ENCODE results near the gene DENND1B. TPM values are rescaled to one million over a fixed set of nuclear protein-coding genes. Genes with fewer than 3 reads are reported as not detected.

DENND1B gene
- total and polyA plus RNA-seq, 12 donors, result 1.5 to 36.3 (median 23.1) TPM

- TF ChIP-seq CTCF (IDR thresholded peaks at IDR 0.05), result no peak
- Histone ChIP-seq H3K9me3 (peaks cover 0 to 9% (median 0%) of the 10 kb centered on the region in 11 donors), H3K4me1 (peaks cover 0 to 20% (median 0%) of the 10 kb centered on the region in 9 donors), H3K36me3 (no peaks in the 10 kb centered on the region), H3K27me3 (no peaks in the 10 kb centered on the region), H3K27ac (no peak overlapping the region), H3K4me3 (no peak overlapping the region)
- intact Hi-C loops (cut with DNase I), result no loop called here
- no peak for ATAC-seq
- no peak for DNase-seq
- WGBS, 2 donors, result 35 to 48% methylated on average over 1 of the region's 1 CpG
These were observed 8.2 kb upstream of the DENND1B start for GRCh38 chr1:197783510-197783948.

DNA sequence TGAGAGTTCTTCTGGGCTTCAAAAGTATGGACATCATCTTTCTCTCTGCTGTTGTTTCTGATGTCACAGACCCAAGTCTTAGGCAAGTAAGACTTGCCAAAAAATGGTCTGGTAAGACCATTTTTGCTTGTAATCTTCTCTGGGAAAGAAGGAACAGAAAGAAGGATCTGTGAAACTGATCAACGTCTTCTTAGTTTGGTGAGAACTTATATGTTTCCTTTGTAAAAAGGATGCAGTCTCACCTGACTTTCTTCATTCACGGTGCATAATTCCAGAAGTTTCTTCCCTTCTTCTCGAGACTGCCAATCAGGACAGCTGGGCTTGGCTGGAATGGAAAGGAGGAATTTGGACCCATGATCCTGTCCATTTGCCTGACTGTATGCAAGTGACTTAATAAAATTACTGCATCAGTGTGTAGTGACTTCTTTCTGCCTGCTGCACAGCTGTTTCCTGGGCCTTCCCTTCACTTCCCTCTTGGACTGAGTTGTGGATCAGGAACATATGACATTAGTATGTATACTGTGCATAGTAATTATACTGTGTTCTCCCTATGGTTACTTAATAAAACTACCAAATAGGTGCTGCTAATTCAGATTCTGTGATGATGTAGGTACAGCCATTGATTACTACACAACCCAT is 7.6 kb upstream of the DENND1B start:
- intact Hi-C loops (cut with DNase I), result no loop called here
- H3K4me1 ChIP-seq, result peaks cover 0 to 27% (median 0%) of the 10 kb centered on the region in 9 donors
- H3K4me3 ChIP-seq, result no peak overlapping the region
- 72 to 77% methylated on average over 3 of the region's 3 CpGs for whole genome bisulfite sequencing, 2 donors
- no peak for TF ChIP-seq CTCF (IDR thresholded peaks at IDR 0.05)
- peaks cover 0 to 9% (median 0%) of the 10 kb centered on the region in 11 donors for H3K9me3 ChIP-seq
- DNase-seq (no peak), ATAC-seq (peak in 5 of 8 donors; percentile 25 to 56 (median 44))
- H3K36me3 ChIP-seq, result no peaks in the 10 kb centered on the region
- peak overlapping the region in 1 of 10 donors; percentile 9 for H3K27ac ChIP-seq
- H3K27me3 ChIP-seq, result no peaks in the 10 kb centered on the region

GRCh38 chr1:197781968-197782721 is 6.9 kb upstream of the DENND1B start:
- TF ChIP-seq CTCF (IDR thresholded peaks at IDR 0.05), result no peak
- no peaks in the 10 kb centered on the region for H3K27me3 ChIP-seq
- intact Hi-C loops (cut with DNase I), result no loop called here
- DNase-seq (no peak), ATAC-seq (no peak)
- no peaks in the 10 kb centered on the region for H3K36me3 ChIP-seq
- H3K27ac ChIP-seq, result peak overlapping the region in 1 of 10 donors; percentile 9
- H3K9me3 ChIP-seq, result peaks cover 0 to 9% (median 0%) of the 10 kb centered on the region in 11 donors
- no peak overlapping the region for H3K4me3 ChIP-seq
- WGBS, 2 donors, result 79 to 88% methylated on average over 2 of the region's 2 CpGs
- H3K4me1 ChIP-seq, result peaks cover 0 to 31% (median 0%) of the 10 kb centered on the region in 9 donors

DNA sequence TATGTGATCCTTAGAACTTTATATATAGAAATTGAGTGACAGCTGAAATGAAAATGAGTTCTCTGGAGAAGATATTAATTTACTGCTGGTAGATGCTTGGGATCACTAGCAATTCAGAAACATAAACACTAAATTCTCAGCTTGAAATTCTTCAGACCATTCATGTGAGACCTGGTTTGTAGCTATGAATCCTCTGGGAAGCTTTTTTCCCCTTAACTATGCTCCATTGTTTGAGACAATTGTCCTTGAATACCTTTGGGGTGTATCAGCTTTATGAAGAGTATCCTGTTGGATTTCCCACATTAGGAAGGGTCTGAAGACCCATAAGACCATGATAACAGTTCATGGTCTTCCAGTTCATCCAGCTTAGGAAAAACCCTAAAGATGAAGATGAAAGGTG is 4.6 kb upstream of the DENND1B start:
- Histone ChIP-seq H3K27me3 (no peaks in the 10 kb centered on the region), H3K9me3 (peaks cover 0 to 9% (median 0%) of the 10 kb centered on the region in 11 donors), H3K4me3 (no peak overlapping the region), H3K4me1 (peaks cover 0 to 48% (median 8%) of the 10 kb centered on the region in 9 donors), H3K36me3 (no peaks in the 10 kb centered on the region), H3K27ac (no peak overlapping the region)
- ATAC-seq (no peak), DNase-seq (no peak)
- no peak for TF ChIP-seq CTCF (IDR thresholded peaks at IDR 0.05)
- intact Hi-C loops (cut with DNase I), result loop anchor here in 2 of 10 donors (10.0 kb wide), 1 partner anchor 165 kb away; no protein-coding TSS in a partner anchor

All from heart right ventricle (tissue), 16 donors.